Right lobe of liver (tissue), 4 donors: Measurements from ENCODE around the gene OR4B1.

Experiments used
- CTCF ChIP-seq, 4 donors: fragments of 200-600 bp in 3 of 4; fragments of 450-650 bp in 1 of 4; IDR thresholded peaks; one replicate each; pipeline versions ENCODE4 v1.5.1 to v1.8.0; 2016 to 2022; ENCODE audit warnings: antibody characterized with exemption in 4 of 4, mild to moderate bottlenecking in 2 of 4
- POLR2A ChIP-seq: fragments of 450-650 bp; IDR thresholded peaks from one replicate; pipeline ENCODE4 v1.6.1; 2017; ENCODE audit warnings: antibody characterized with exemption, mild to moderate bottlenecking
- donor health status: DM: no; HTN: no; CAD: no.
- donor health status: DM: no; HTN: no; CAD: no.
- donor health status: DM: no; HTN: yes; CAD: no.

- no peak for TF ChIP-seq CTCF (IDR thresholded peaks at IDR 0.05)
- no peak for TF ChIP-seq POLR2A
Measured at GRCh38 chr11:48244804-48245203, 28.2 kb downstream of the OR4B1 start, which contains the start of gene OR4X2.
